Left ventricle myocardium inferior (tissue), 1 donor: ENCODE measurements around the gene CFAP74. TPM values are rescaled to one million over a fixed set of nuclear protein-coding genes. Genes with fewer than 3 reads are reported as not detected.

Experiments
- DNase-seq: peaks from one replicate; pipeline ENCODE4 v3.0.0-alpha.2; 2020
- H3K27ac ChIP-seq: fragments of 200-600 bp; replicated peaks from 2 replicates; pipeline ENCODE4 v1.8.0; 2021
- H3K27me3 ChIP-seq: fragments of 200-600 bp; 2 replicates; pipeline ENCODE4 v1.8.0; 2021; ENCODE audit warnings: low read depth
- H3K36me3 ChIP-seq: fragments of 200-600 bp; 2 replicates; pipeline ENCODE4 v1.8.0; 2021
- H3K4me1 ChIP-seq: fragments of 200-600 bp; 2 replicates; pipeline ENCODE4 v1.8.0; 2021
- H3K4me3 ChIP-seq: fragments of 200-600 bp; 2 replicates; pipeline ENCODE4 v1.8.0; 2021; ENCODE audit warnings: mild to moderate bottlenecking, moderate library complexity
- H3K9me3 ChIP-seq: fragments of 200-600 bp; replicated peaks from 2 replicates; pipeline ENCODE4 v1.8.0; 2021
- CTCF ChIP-seq: fragments of 200-600 bp; IDR thresholded peaks from 2 replicates; pipeline ENCODE4 v1.8.0; 2021; ENCODE audit warnings: antibody characterized with exemption, mild to moderate bottlenecking, borderline replicate concordance
- intact Hi-C: fragments of 100-400 bp; cut with micrococcal nuclease; formaldehyde crosslinking; loops from one replicate; pipeline ENCODE4 v1.11.0; 2022
- total RNA-seq: library from RNA; stranded (reverse); fragmentation: NEBNext Ultra II Directional; extraction: Animal tissue kit (Norgen Biotek cat#: 25700); gene quantifications from one replicate; pipeline ENCODE4 v1.2.1, GENCODE V29; 2021
- donor health status: DM: no; HTN: yes; CAD: no; lungs with severe emphysema.

CFAP74 gene
- total RNA-seq, 1 donor from 2014 or later = not detected

DNA sequence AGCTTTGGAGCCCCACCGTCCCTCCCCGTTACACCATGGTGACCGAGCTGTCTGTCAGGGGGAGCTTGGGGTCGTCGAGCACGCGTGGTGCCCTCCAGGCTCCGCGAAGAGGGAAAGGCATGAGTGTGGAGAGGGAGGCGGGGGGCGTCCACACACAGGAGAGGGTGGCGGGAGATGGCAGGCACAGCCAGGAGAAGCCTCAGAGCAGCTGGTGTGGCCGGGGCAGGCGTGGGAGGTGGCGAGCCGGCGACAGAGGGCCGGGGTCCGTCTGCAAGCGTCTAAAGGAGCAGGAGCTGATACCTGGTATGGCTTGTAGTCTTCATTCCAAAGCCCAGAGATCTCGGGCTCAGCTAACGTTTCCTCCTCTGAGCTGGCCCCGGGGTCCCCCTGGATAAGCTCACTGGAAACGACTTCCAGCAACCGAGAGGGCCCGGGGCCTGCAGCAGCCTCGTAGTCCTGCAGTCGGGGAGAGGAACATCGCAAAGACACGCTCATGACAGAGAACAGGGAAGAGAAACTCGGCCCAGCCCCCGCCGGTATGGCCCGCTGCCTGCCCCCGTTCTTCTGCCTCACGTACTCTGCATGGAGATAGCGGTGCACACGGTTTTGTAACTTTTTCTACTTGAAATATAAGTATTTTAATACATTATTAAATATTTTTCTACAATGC lies 37.4 kb downstream of the CFAP74 start:
- Histone ChIP-seq H3K9me3 (no peaks in the 10 kb centered on the region), H3K27me3 (peaks cover 73% of the 10 kb centered on the region), H3K27ac (no peak overlapping the region), H3K36me3 (no peaks in the 10 kb centered on the region), H3K4me1 (no peaks in the 10 kb centered on the region), H3K4me3 (no peak overlapping the region)
- DNase-seq = no peak
- intact Hi-C loops = no loop called here
- TF ChIP-seq CTCF = no peak

DNA sequence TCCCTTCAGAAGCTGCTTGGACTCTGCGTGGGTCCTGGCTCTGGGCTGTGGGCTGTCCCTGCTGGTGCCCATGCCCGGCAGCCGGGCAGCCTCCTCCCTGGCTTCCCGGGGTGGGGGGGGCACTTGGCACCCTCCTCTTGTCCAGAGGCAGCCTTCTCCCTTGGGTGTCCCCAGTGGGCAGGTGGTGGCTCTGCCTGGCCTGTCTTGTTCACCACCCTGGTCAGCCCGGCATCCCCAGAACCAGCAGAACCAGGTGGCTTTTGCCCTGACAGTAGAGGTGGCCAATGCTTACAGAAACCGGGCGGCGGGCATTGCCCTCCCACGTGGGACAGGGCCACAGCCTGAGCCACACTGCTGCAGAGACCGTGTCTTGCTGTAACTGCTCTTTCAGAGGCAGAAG lies 38.0 kb downstream of the CFAP74 start:
- no peak overlapping the region for H3K27ac ChIP-seq
- no peaks in the 10 kb centered on the region for H3K36me3 ChIP-seq
- H3K9me3 ChIP-seq = no peaks in the 10 kb centered on the region
- peaks cover 80% of the 10 kb centered on the region for H3K27me3 ChIP-seq
- H3K4me1 ChIP-seq = peaks cover under 1% of the 10 kb centered on the region
- H3K4me3 ChIP-seq = no peak overlapping the region
- DNase-seq = no peak
- intact Hi-C loops = no loop called here
- TF ChIP-seq CTCF = no peak

GRCh38 chr1:1964811-1965210 lies 38.8 kb downstream of the CFAP74 start:
- Histone ChIP-seq H3K27ac (no peak overlapping the region), H3K36me3 (no peaks in the 10 kb centered on the region), H3K27me3 (peaks cover 87% of the 10 kb centered on the region), H3K4me3 (no peak overlapping the region), H3K9me3 (no peaks in the 10 kb centered on the region), H3K4me1 (peaks cover 8% of the 10 kb centered on the region)
- no peak for TF ChIP-seq CTCF
- no peak for DNase-seq
- intact Hi-C loops = no loop called here

GRCh38 chr1:1963570-1963969 lies 40.0 kb downstream of the CFAP74 start:
- DNase-seq = no peak
- Histone ChIP-seq H3K9me3 (no peaks in the 10 kb centered on the region), H3K36me3 (no peaks in the 10 kb centered on the region), H3K27ac (no peak overlapping the region), H3K4me3 (no peak overlapping the region), H3K27me3 (peaks cover 96% of the 10 kb centered on the region), H3K4me1 (peaks cover 13% of the 10 kb centered on the region)
- TF ChIP-seq CTCF = no peak
- intact Hi-C loops = no loop called here

DNA sequence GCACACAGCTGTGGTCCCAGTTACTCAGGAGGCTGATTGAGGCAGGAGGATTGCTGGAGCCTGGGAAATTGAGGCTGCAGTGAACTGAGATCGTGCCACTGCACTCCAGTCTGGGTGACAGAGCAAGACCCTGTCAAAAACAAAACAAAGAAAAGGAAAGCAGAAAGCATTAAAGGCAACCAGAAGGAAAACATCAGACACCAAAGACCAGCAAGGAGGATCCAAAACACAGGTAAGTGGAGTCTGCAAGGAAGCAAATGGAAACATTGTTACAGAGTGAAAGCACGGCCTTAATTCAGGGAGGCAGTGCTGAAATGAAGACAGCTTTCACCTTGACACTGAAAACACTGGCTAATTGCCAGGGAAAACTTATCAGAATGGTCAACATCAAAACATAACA lies 40.8 kb downstream of the CFAP74 start:
- no peaks in the 10 kb centered on the region for H3K9me3 ChIP-seq
- H3K27ac ChIP-seq = no peak overlapping the region
- intact Hi-C loops = no loop called here
- no peaks in the 10 kb centered on the region for H3K36me3 ChIP-seq
- no peak overlapping the region for H3K4me3 ChIP-seq
- peaks cover 13% of the 10 kb centered on the region for H3K4me1 ChIP-seq
- TF ChIP-seq CTCF = no peak
- H3K27me3 ChIP-seq = peaks cover 96% of the 10 kb centered on the region
- DNase-seq = no peak
